Right lobe of liver (tissue), 6 donors: ENCODE measurements around the gene STRADB. TPM values are rescaled to one million over a fixed set of nuclear protein-coding genes. Genes with fewer than 3 reads are reported as not detected.
"Not testable (repeated sequence)": the region's sequence is repeated elsewhere in the genome, so short reads cannot be mapped to it uniquely, and the experiment has no call there.

Experiments
- ATAC-seq, 4 donors: fragments of 200-7000 bp; cut with Tn5 transposase; one replicate each; pipeline ENCODE4 v1.9.1; 2020; ENCODE audit warnings: mild to moderate bottlenecking in 4 of 4, moderate library complexity in 4 of 4
- DNase-seq, 3 donors: peaks; one replicate each; pipeline ENCODE4 v3.0.0-alpha.2; 2020
- H3K27ac ChIP-seq, 3 donors: fragments of 200-600 bp; one replicate each; pipeline ENCODE4 v1.8.0; 2022
- H3K27me3 ChIP-seq, 2 donors: fragments of 200-600 bp; one replicate each; pipeline ENCODE4 v1.8.0; 2022
- H3K36me3 ChIP-seq, 4 donors: fragments of 200-600 bp; sonication (generic) in 1 of 4; one replicate each; pipeline versions ENCODE4 v1.5.1 to v1.8.0; 2017 to 2022; ENCODE audit warnings: control low read depth in 1 of 4
- H3K4me1 ChIP-seq, 4 donors: fragments of 200-600 bp; sonication (generic) in 1 of 4; one replicate each; pipeline versions ENCODE4 v1.5.1 to v1.8.0; 2017 to 2022; ENCODE audit warnings: control low read depth in 1 of 4
- H3K4me3 ChIP-seq, 3 donors: fragments of 200-600 bp; one replicate each; pipeline ENCODE4 v1.8.0; 2022
- H3K9me3 ChIP-seq, 4 donors: fragments of 200-600 bp; sonication (generic) in 1 of 4; one replicate each; pipeline versions ENCODE4 v1.5.1 to v1.8.0; 2017 to 2022; ENCODE audit warnings: control low read depth in 1 of 4
- CTCF ChIP-seq, 4 donors: fragments of 200-600 bp in 3 of 4; fragments of 450-650 bp in 1 of 4; IDR thresholded peaks; one replicate each; pipeline versions ENCODE4 v1.5.1 to v1.8.0; 2016 to 2022; ENCODE audit warnings: antibody characterized with exemption in 4 of 4, mild to moderate bottlenecking in 2 of 4
- POLR2A ChIP-seq: fragments of 450-650 bp; IDR thresholded peaks from one replicate; pipeline ENCODE4 v1.6.1; 2017; ENCODE audit warnings: antibody characterized with exemption, mild to moderate bottlenecking
- WGBS: methylation state at CpG from one replicate; pipeline ENCODE4 v1.1.6; 2018; ENCODE audit warnings: low coverage, low lambda C conversion rate; ENCODE audit not compliant: insufficient coverage; ENCODE audit errors: missing lambda C conversion rate; 5-methylcytosine and 5-hydroxymethylcytosine counted together
- intact Hi-C, 2 donors: fragments of 100-400 bp; cut with DNase I; formaldehyde crosslinking; loops; one replicate each; pipeline versions ENCODE4 v1.11.2 to v1.14.1; 2022
- total RNA-seq, 6 experiments: library from RNA; depleted of rRNA in 2 of 6; stranded (reverse); fragments of >200 nt in 2 of 6; fragmentation: NEBNext Ultra II Directional in 3 of 6; extraction: Animal tissue kit (Norgen Biotek cat#: 25700) in 3 of 6; gene quantifications; one replicate each; pipeline versions ENCODE4 v1.1.0 to v1.2.4, GENCODE V29; 2016 to 2023
- donor health status: DM: no; HTN: yes; CAD: no.
- donor health status: DM: no; HTN: no; CAD: no.
- donor health status: DM: no; HTN: no; CAD: no.
- donor health status: DM: no; HTN: yes; CAD: no.
- donor health status: DM: no; HTN: yes; CAD: no.

STRADB gene
- total RNA-seq, 6 experiments from 2014 or later = 44.2 to 71.6 (median 63.4) TPM

- Histone ChIP-seq H3K4me3 (no peak overlapping the region), H3K4me1 (no peaks in the 10 kb centered on the region), H3K27ac (no peak overlapping the region), H3K36me3 (no peaks in the 10 kb centered on the region), H3K27me3 (no peaks in the 10 kb centered on the region), H3K9me3 (no peaks in the 10 kb centered on the region)
- DNase-seq (no peak), ATAC-seq (no peak)
- TF ChIP-seq CTCF (IDR thresholded peaks at IDR 0.05) (no peak), POLR2A (no peak)
- intact Hi-C loops = no loop called here
- WGBS = 90% methylated on average over 9 of the region's 9 CpGs
Measured at GRCh38 chr2:201425952-201426351, 25.6 kb upstream of the STRADB start.

- H3K9me3 ChIP-seq, DNase-seq, ATAC-seq, H3K4me1 ChIP-seq, H3K4me3 ChIP-seq, H3K27me3 ChIP-seq, H3K36me3 ChIP-seq, intact Hi-C loops, H3K27ac ChIP-seq: not testable (repeated sequence)
Measured at GRCh38 chr2:201428366-201428765, 23.2 kb upstream of the STRADB start.

- ATAC-seq, H3K36me3 ChIP-seq, H3K9me3 ChIP-seq, H3K27me3 ChIP-seq, intact Hi-C loops, H3K4me3 ChIP-seq, H3K27ac ChIP-seq, DNase-seq: not testable (repeated sequence)
- 71% methylated on average over 6 of the region's 6 CpGs for WGBS
- H3K4me1 ChIP-seq = peaks cover 0 to 17% (median 6%) of the 10 kb centered on the region in 4 donors
Measured at GRCh38 chr2:201429835-201430234, 21.7 kb upstream of the STRADB start.

GRCh38 chr2:201430322-201430721, 21.2 kb upstream of the STRADB start:
- H3K27ac ChIP-seq, ATAC-seq, intact Hi-C loops, H3K4me3 ChIP-seq, H3K27me3 ChIP-seq, H3K9me3 ChIP-seq, DNase-seq, H3K36me3 ChIP-seq: not testable (repeated sequence)
- H3K4me1 ChIP-seq = peaks cover 0 to 17% (median 6%) of the 10 kb centered on the region in 4 donors
- WGBS = no CpG with 5 or more reads among the region's 12 CpGs

- Histone ChIP-seq H3K9me3 (no peaks in the 10 kb centered on the region), H3K4me3 (no peak overlapping the region), H3K27me3 (no peaks in the 10 kb centered on the region), H3K4me1 (peaks cover 0 to 17% (median 6%) of the 10 kb centered on the region in 4 donors), H3K36me3 (no peaks in the 10 kb centered on the region), H3K27ac (no peak overlapping the region)
- WGBS = 95% methylated on average over 4 of the region's 5 CpGs
- TF ChIP-seq POLR2A (no peak), CTCF (IDR thresholded peaks at IDR 0.05) (no peak)
- no peak for DNase-seq
- intact Hi-C loops = no loop called here
- no peak for ATAC-seq
Measured at GRCh38 chr2:201430839-201431238, 20.7 kb upstream of the STRADB start.

- Histone ChIP-seq H3K9me3 (no peaks in the 10 kb centered on the region), H3K27ac (peak overlapping the region in 1 of 3 donors; percentile 5), H3K4me3 (no peak overlapping the region), H3K4me1 (peaks cover 0 to 17% (median 6%) of the 10 kb centered on the region in 4 donors), H3K36me3 (no peaks in the 10 kb centered on the region), H3K27me3 (no peaks in the 10 kb centered on the region)
- no peak for DNase-seq
- intact Hi-C loops = no loop called here
- TF ChIP-seq POLR2A (no peak), CTCF (IDR thresholded peaks at IDR 0.05) (no peak)
- 42% methylated on average over 4 of the region's 4 CpGs for WGBS
- ATAC-seq = peak in 1 of 4 donors; percentile 68
Measured at GRCh38 chr2:201432038-201432620, 19.4 kb upstream of the STRADB start.
